Urothelium cell line (cell line): ENCODE results near the gene KLHL36.

ENCODE experiments used
- DNase-seq: peaks from one replicate; pipeline ENCODE4 v3.0.0; 2011; ENCODE audit warnings: low spot score, mixed read lengths
- FAIRE-seq: peaks from 2 replicates; lab custom pipeline; 2011; peaks lifted over from hg19 to GRCh38; lab: Jason Lieb, UNC

Gene KLHL36

GRCh38 chr16:84641643-84642358, 6.5 kb upstream of the KLHL36 start:
- no peak for FAIRE-seq
- no peak for DNase-seq

- FAIRE-seq (no peak), DNase-seq (peak; percentile 87)
Measured at GRCh38 chr16:84643180-84643583, 5.1 kb upstream of the KLHL36 start.

GRCh38 chr16:84643674-84644073, 4.6 kb upstream of the KLHL36 start:
- no peak for DNase-seq
- no peak for FAIRE-seq

GRCh38 chr16:84648595-84649510, 542 bp downstream of the KLHL36 start:
- FAIRE-seq (no peak), DNase-seq (peak; percentile 72)

- FAIRE-seq: no peak
- no peak for DNase-seq
Measured at GRCh38 chr16:84649511-84649861, 1.2 kb downstream of the KLHL36 start.

- DNase-seq: no peak
- peak; percentile 13 for FAIRE-seq
Measured at GRCh38 chr16:84650062-84650991, 2.0 kb downstream of the KLHL36 start.

- DNase-seq: no peak
- FAIRE-seq: no peak
Measured at GRCh38 chr16:84652566-84652965, 4.3 kb downstream of the KLHL36 start.

- DNase-seq (no peak), FAIRE-seq (no peak)
Measured at GRCh38 chr16:84654238-84654637, 5.9 kb downstream of the KLHL36 start.

GRCh38 chr16:84654998-84655397, 6.7 kb downstream of the KLHL36 start:
- DNase-seq: no peak
- no peak for FAIRE-seq

GRCh38 chr16:84656649-84657048, 8.3 kb downstream of the KLHL36 start:
- FAIRE-seq: peak; percentile 37
- DNase-seq: no peak

GRCh38 chr16:84657229-84657837, 9.0 kb downstream of the KLHL36 start:
- no peak for FAIRE-seq
- no peak for DNase-seq

GRCh38 chr16:84658690-84659089, 10.4 kb downstream of the KLHL36 start:
- DNase-seq (no peak), FAIRE-seq (no peak)

GRCh38 chr16:84659656-84660300, 11.5 kb downstream of the KLHL36 start:
- no peak for FAIRE-seq

GRCh38 chr16:84660973-84661372, 12.7 kb downstream of the KLHL36 start:
- DNase-seq: no peak

More at GRCh38 chr16:84659656-84660300, 11.5 kb downstream of the KLHL36 start:
- DNase-seq: no peak

GRCh38 chr16:84661418-84662060, 13.2 kb downstream of the KLHL36 start:
- DNase-seq: no peak
- FAIRE-seq: no peak

More at GRCh38 chr16:84660973-84661372, 12.7 kb downstream of the KLHL36 start:
- FAIRE-seq: no peak

GRCh38 chr16:84662471-84662870, 14.2 kb downstream of the KLHL36 start:
- DNase-seq: no peak
- FAIRE-seq: no peak

- DNase-seq (no peak), FAIRE-seq (no peak)
Measured at GRCh38 chr16:84663433-84664101, 15.3 kb downstream of the KLHL36 start.

- FAIRE-seq (no peak), DNase-seq (no peak)
Measured at GRCh38 chr16:84665359-84665758, 17.0 kb downstream of the KLHL36 start.

- FAIRE-seq (no peak), DNase-seq (no peak)
Measured at GRCh38 chr16:84665843-84666242, 17.5 kb downstream of the KLHL36 start.
